DOHH2 (cell line): ENCODE results near the gene RCAN2.

Source experiments
- H3F3A ChIP-seq: fragments of 200-600 bp; sonication (generic), shearing (Covaris generic); 2 replicates; pipeline ENCODE4 v1.6.0; 2016; ENCODE audit warnings: antibody characterized with exemption, mild to moderate bottlenecking; ENCODE audit not compliant: control insufficient read depth, insufficient read depth
- H3K27ac ChIP-seq: fragments of 200-600 bp; sonication (generic); 2 replicates; pipeline ENCODE4 v1.5.1; 2014; ENCODE audit warnings: low read depth, mild to moderate bottlenecking, low read length, moderate library complexity
- H3K27me3 ChIP-seq: fragments of 200-600 bp; sonication (generic); 2 replicates; pipeline ENCODE4 v1.6.1; 2014; ENCODE audit warnings: mild to moderate bottlenecking, low read length, mixed read lengths; ENCODE audit not compliant: control insufficient read depth
- H3K36me3 ChIP-seq: fragments of 200-600 bp; sonication (generic); 2 replicates; pipeline ENCODE4 v1.6.1; 2014; ENCODE audit warnings: mild to moderate bottlenecking, low read length, moderate library complexity, mixed read lengths; ENCODE audit not compliant: control insufficient read depth
- H3K4me1 ChIP-seq: fragments of 200-600 bp; sonication (generic); 2 replicates; pipeline ENCODE4 v1.6.1; 2014; ENCODE audit warnings: mild to moderate bottlenecking, low read length, mixed read lengths; ENCODE audit not compliant: control insufficient read depth
- H3K4me2 ChIP-seq: fragments of 200-600 bp; sonication (generic); 2 replicates; pipeline ENCODE4 v1.6.0; 2014; ENCODE audit warnings: mild to moderate bottlenecking, low read length, moderate library complexity
- H3K4me3 ChIP-seq: fragments of 200-600 bp; sonication (generic); 2 replicates; pipeline ENCODE4 v1.5.1; 2014; ENCODE audit warnings: mild to moderate bottlenecking, low read length, mixed read lengths
- H3K79me2 ChIP-seq: fragments of 200-600 bp; sonication (generic); 2 replicates; pipeline ENCODE4 v1.6.1; 2014; ENCODE audit warnings: mild to moderate bottlenecking, low read length, mixed read lengths; ENCODE audit not compliant: control insufficient read depth
- H3K9me2 ChIP-seq: fragments of 200-600 bp; sonication (generic); replicated peaks from 2 replicates; pipeline ENCODE4 v1.6.1; 2014; ENCODE audit warnings: mild to moderate bottlenecking, low read length, mixed read lengths; ENCODE audit not compliant: control insufficient read depth
- H3K9me3 ChIP-seq: fragments of 200-600 bp; sonication (generic); 2 replicates; pipeline ENCODE4 v1.6.1; 2014; ENCODE audit warnings: antibody characterized with exemption, low read length, mixed read lengths; ENCODE audit not compliant: control insufficient read depth, insufficient read depth
- H4K20me1 ChIP-seq: fragments of 200-600 bp; sonication (generic); 2 replicates; pipeline ENCODE4 v1.6.0; 2014; ENCODE audit warnings: low read depth, mild to moderate bottlenecking, antibody characterized with exemption, low read length, moderate library complexity; ENCODE audit not compliant: control insufficient read depth, insufficient read depth
- EZH2phosphoT487 ChIP-seq: fragments of 200-600 bp; sonication (generic); IDR thresholded peaks from 2 replicates; pipeline ENCODE4 v1.6.1; 2017; ENCODE audit warnings: borderline replicate concordance, mild to moderate bottlenecking, antibody characterized with exemption, low read length, moderate library complexity, mixed read lengths
- TF ChIP-seq, protein P1 (sequence below): fragments of 200-600 bp; sonication (generic); IDR thresholded peaks from one replicate; pipeline ENCODE4 v1.5.1; 2014; ENCODE audit warnings: antibody characterized with exemption, mild to moderate bottlenecking, low read depth, low read length; ENCODE audit not compliant: poor library complexity, severe bottlenecking

RCAN2 gene

GRCh38 chr6:46220352-46221221 lies 270.7 kb downstream of the RCAN2 start:
- H3K4me1 ChIP-seq: peaks cover 43% of the 10 kb centered on the region
- H3K9me3 ChIP-seq: no peaks in the 10 kb centered on the region
- H3K27me3 ChIP-seq: no peaks in the 10 kb centered on the region
- H3K36me3 ChIP-seq: no peaks in the 10 kb centered on the region
- TF ChIP-seq, protein P1, sequence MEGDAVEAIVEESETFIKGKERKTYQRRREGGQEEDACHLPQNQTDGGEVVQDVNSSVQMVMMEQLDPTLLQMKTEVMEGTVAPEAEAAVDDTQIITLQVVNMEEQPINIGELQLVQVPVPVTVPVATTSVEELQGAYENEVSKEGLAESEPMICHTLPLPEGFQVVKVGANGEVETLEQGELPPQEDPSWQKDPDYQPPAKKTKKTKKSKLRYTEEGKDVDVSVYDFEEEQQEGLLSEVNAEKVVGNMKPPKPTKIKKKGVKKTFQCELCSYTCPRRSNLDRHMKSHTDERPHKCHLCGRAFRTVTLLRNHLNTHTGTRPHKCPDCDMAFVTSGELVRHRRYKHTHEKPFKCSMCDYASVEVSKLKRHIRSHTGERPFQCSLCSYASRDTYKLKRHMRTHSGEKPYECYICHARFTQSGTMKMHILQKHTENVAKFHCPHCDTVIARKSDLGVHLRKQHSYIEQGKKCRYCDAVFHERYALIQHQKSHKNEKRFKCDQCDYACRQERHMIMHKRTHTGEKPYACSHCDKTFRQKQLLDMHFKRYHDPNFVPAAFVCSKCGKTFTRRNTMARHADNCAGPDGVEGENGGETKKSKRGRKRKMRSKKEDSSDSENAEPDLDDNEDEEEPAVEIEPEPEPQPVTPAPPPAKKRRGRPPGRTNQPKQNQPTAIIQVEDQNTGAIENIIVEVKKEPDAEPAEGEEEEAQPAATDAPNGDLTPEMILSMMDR: no peak
- no peak for TF ChIP-seq EZH2phosphoT487
- H4K20me1 ChIP-seq: no peaks in the 10 kb centered on the region
- H3K9me2 ChIP-seq: no peaks in the 10 kb centered on the region
- peak overlapping the region; percentile 48 for H3K4me3 ChIP-seq
- no peaks in the 10 kb centered on the region for H3F3A ChIP-seq
- H3K79me2 ChIP-seq: no peaks in the 10 kb centered on the region
- H3K4me2 ChIP-seq: peak overlapping the region; percentile 66
- H3K27ac ChIP-seq: peak overlapping the region; percentile 78

DNA sequence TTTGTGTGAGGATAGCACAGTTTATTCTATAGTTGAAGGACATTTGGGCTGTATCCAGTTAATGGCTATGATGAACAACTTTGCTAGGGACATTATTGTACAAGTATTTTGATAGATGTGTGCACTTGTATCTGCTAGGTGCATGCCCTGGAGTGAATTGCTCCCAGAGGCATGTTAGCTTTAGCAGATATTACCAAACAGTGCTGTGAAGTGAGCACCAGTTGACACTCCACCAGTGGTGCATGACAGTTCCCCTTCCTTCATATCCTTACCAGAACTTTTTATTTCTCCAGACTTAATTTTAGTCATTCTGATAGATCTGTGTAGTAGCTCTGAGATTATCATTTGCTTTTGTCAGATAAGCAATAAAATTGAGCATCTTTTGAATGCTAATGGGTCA lies 271.6 kb downstream of the RCAN2 start:
- TF ChIP-seq, protein P1: no peak
- no peak for TF ChIP-seq EZH2phosphoT487
- Histone ChIP-seq H3K27me3 (no peaks in the 10 kb centered on the region), H4K20me1 (no peaks in the 10 kb centered on the region), H3K4me1 (peaks cover 43% of the 10 kb centered on the region), H3K27ac (peak overlapping the region; percentile 78), H3K36me3 (no peaks in the 10 kb centered on the region), H3K9me3 (no peaks in the 10 kb centered on the region), H3K4me3 (peak overlapping the region; percentile 7; the same call in 1 of the 2 replicates), H3K4me2 (peak overlapping the region; percentile 66), H3K79me2 (no peaks in the 10 kb centered on the region), H3F3A (no peaks in the 10 kb centered on the region), H3K9me2 (no peaks in the 10 kb centered on the region)

DNA sequence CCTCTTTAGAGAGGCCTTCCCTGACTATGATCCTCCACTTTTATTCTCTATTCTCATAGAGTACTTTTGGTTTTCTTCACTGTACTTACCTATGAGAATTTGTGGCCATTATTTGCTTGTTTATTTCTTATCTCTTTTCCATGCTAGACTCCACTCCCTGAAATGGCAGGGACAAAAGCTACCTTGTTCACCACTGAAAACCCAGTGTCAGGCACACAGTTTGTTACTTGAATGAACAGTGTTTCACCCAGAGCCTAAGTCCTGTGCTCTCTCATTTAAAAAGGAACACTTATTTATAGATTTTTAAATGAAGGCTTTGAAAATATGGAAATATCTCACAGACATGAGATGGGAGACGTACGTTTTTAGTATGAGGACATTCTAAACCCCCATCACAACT lies 272.8 kb downstream of the RCAN2 start:
- Histone ChIP-seq H3K4me1 (peaks cover 43% of the 10 kb centered on the region), H4K20me1 (no peaks in the 10 kb centered on the region), H3K9me3 (no peaks in the 10 kb centered on the region), H3F3A (no peaks in the 10 kb centered on the region), H3K4me2 (no peak overlapping the region), H3K79me2 (no peaks in the 10 kb centered on the region), H3K36me3 (no peaks in the 10 kb centered on the region), H3K4me3 (no peak overlapping the region), H3K27me3 (no peaks in the 10 kb centered on the region), H3K27ac (no peak overlapping the region), H3K9me2 (no peaks in the 10 kb centered on the region)
- TF ChIP-seq EZH2phosphoT487: no peak
- TF ChIP-seq, protein P1: no peak
